ENCODE measurements around the gene VOPP1. TPM values are rescaled to one million over a fixed set of nuclear protein-coding genes. Genes with fewer than 3 reads are reported as not detected.
A peak's percentile ranks its signal among the peaks of the same experiment; 100 is the strongest.

VOPP1 gene
- total and polyA plus RNA-seq, 2 experiments from 2014 or later, result 27.5 to 86.5 TPM

DNA sequence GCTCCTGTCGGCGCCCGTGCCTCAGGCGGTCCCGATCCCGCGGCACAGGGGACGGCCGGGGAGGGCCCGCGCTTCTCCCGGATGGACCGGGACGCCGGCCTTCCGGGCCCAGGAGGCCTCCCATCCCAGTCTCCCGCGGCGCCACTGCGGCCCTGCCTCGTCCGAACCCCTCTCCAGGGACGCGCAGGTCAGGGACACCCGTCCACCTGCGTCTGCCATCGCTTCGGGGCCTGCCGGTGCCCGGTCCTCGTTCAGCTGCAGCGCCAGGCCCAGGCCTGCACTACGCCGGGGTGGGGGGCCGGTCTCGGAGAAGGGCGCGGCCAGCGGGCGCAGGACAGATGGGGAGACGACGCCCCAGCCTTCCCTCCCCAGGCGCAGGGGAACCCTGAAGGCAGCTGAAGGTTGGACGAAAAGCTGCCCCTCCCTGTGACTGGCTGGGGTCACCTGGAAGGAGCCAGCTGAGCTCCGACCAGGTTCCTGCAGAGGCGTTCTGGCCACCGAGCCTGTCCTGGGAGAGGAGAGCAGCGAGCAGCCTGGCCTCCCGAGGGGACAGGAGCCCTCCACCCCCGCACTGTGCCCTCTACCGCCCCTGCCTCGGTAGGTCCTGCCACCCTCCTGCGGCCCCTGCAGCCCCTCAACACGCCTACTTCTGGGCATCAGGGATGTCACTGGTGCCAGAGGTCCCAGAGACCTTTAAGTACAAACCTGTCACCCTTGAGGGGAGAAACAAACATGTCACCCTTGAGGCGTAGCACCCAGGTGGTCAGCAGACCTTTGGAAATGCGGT, 122.9 kb downstream of the VOPP1 start:
- no peak overlapping the region for H3K9ac ChIP-seq
- TF ChIP-seq EZH2 (IDR thresholded peaks at IDR 0.05; ENCODE audit: insufficient read depth, poor library complexity, severe bottlenecking), result no peak
- no peak for DNase-seq
- in situ Hi-C loops (cut with MboI), result no loop called here
- no peaks in the 10 kb centered on the region for H3K9me3 ChIP-seq (ENCODE audit: low read depth)
- no peaks in the 10 kb centered on the region for H3K9me2 ChIP-seq (ENCODE audit: insufficient read depth)
- no peaks in the 10 kb centered on the region for H4K20me1 ChIP-seq (ENCODE audit: insufficient read depth)
- H2AFZ ChIP-seq, result no peak overlapping the region
- 58 to 80% methylated on average over 30 to 45 of the region's 56 CpGs for WGBS, 2 experiments (ENCODE audit: low coverage in 1 of 2, low lambda C conversion rate in 2 of 2, missing lambda C conversion rate in 2 of 2)
- no peaks in the 10 kb centered on the region for H3K4me1 ChIP-seq (ENCODE audit: insufficient read depth)
- no peak overlapping the region for H3K27ac ChIP-seq
- no peaks in the 10 kb centered on the region for H3K79me2 ChIP-seq (ENCODE audit: insufficient read depth)
- no peaks in the 10 kb centered on the region for H3F3A ChIP-seq (ENCODE audit: insufficient read depth)
- no peaks in the 10 kb centered on the region for H3K36me3 ChIP-seq (ENCODE audit: low read depth)
- no peak overlapping the region for H3K4me3 ChIP-seq
- H3K27me3 ChIP-seq (replicated peaks; ENCODE audit: insufficient read depth), result no peaks in the 10 kb centered on the region
- H3K4me2 ChIP-seq (ENCODE audit: unreplicated experiment), result no peak overlapping the region

DNA sequence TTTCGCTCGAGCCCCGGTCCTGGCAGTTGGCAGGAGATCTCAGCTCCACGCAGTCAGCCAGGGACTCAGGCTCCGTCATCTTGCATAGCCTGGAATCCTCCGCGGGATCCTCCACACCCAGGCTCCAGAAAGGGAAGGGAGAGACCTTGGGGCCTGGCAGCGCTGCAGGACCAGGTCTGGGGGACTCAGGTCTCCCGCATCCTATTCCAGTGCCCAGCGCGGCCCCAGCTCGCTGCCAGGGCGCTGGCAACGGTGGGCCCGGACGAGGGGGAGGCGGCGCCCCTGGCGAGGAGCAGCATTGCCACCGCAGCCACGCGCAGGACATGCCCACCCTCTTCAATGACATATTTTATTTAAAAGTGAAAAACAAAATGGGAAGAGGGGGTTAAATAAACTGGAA, 123.8 kb downstream of the VOPP1 start:
- H2AFZ ChIP-seq, result no peak overlapping the region
- H3K4me1 ChIP-seq (ENCODE audit: insufficient read depth), result no peaks in the 10 kb centered on the region
- H3K9me2 ChIP-seq (ENCODE audit: insufficient read depth), result no peaks in the 10 kb centered on the region
- H4K20me1 ChIP-seq (ENCODE audit: insufficient read depth), result no peaks in the 10 kb centered on the region
- no peak overlapping the region for H3K4me2 ChIP-seq (ENCODE audit: unreplicated experiment)
- no peaks in the 10 kb centered on the region for H3K27me3 ChIP-seq (replicated peaks; ENCODE audit: insufficient read depth)
- no peak for DNase-seq
- no peak for TF ChIP-seq EZH2 (IDR thresholded peaks at IDR 0.05; ENCODE audit: insufficient read depth, poor library complexity, severe bottlenecking)
- TF ChIP-seq EZH2phosphoT487 (IDR thresholded peaks at IDR 0.05; ENCODE audit: insufficient read depth, low read depth), result no peak
- WGBS, 2 experiments (ENCODE audit: low coverage in 1 of 2, low lambda C conversion rate in 2 of 2, missing lambda C conversion rate in 2 of 2), result 69 to 76% methylated on average over 22 of the region's 22 CpGs
- no peaks in the 10 kb centered on the region for H3F3A ChIP-seq (ENCODE audit: insufficient read depth)
- in situ Hi-C loops (cut with MboI), result no loop called here
- H3K4me3 ChIP-seq, result no peak overlapping the region
- H3K9ac ChIP-seq, result no peak overlapping the region
- H3K27ac ChIP-seq, result no peak overlapping the region
- no peaks in the 10 kb centered on the region for H3K79me2 ChIP-seq (ENCODE audit: insufficient read depth)
- no peaks in the 10 kb centered on the region for H3K9me3 ChIP-seq (ENCODE audit: low read depth)
- H3K36me3 ChIP-seq (ENCODE audit: low read depth), result no peaks in the 10 kb centered on the region

DNA sequence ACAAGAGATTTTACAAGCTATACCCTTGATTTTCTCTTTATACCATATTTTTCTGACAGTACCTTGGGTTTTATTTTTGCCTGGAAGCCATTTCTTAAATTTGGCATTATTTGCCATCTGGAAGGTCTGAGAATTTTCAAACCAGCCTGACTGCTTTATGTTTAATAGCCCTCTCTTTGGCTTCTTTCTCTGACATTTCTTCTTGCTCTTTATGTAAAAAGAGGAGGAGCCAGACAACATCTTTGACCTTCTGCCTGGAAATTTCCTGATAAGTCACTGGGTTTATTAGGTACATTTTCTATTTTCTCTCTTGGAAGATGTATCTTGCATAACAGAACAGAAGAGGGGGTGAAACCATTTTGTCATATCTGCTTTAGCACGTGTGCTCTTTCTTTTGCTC, 127.5 kb downstream of the VOPP1 start:
- Histone ChIP-seq H3K79me2 (ENCODE audit: insufficient read depth) (no peaks in the 10 kb centered on the region), H3K27me3 (replicated peaks; ENCODE audit: insufficient read depth) (no peaks in the 10 kb centered on the region), H3K4me3 (no peak overlapping the region), H3K4me1 (ENCODE audit: insufficient read depth) (peaks cover 18% of the 10 kb centered on the region), H3K9me2 (ENCODE audit: insufficient read depth) (no peaks in the 10 kb centered on the region), H3K9me3 (ENCODE audit: low read depth) (no peaks in the 10 kb centered on the region), H2AFZ (no peak overlapping the region), H3K9ac (no peak overlapping the region), H3K4me2 (ENCODE audit: unreplicated experiment) (no peak overlapping the region), H4K20me1 (ENCODE audit: insufficient read depth) (no peaks in the 10 kb centered on the region), H3F3A (ENCODE audit: insufficient read depth) (peaks cover 7% of the 10 kb centered on the region; the same call in 1 of the 2 replicates), H3K27ac (no peak overlapping the region), H3K36me3 (ENCODE audit: low read depth) (no peaks in the 10 kb centered on the region)
- 100% methylated on average over 1 of the region's 1 CpG for WGBS, 2 experiments (ENCODE audit: low coverage in 1 of 2, low lambda C conversion rate in 2 of 2, missing lambda C conversion rate in 2 of 2)
- DNase-seq, result no peak
- in situ Hi-C loops (cut with MboI), result no loop called here
- no peak for TF ChIP-seq EZH2 (IDR thresholded peaks at IDR 0.05; ENCODE audit: insufficient read depth, poor library complexity, severe bottlenecking)
- TF ChIP-seq EZH2phosphoT487 (IDR thresholded peaks at IDR 0.05; ENCODE audit: insufficient read depth, low read depth), result no peak

DNA sequence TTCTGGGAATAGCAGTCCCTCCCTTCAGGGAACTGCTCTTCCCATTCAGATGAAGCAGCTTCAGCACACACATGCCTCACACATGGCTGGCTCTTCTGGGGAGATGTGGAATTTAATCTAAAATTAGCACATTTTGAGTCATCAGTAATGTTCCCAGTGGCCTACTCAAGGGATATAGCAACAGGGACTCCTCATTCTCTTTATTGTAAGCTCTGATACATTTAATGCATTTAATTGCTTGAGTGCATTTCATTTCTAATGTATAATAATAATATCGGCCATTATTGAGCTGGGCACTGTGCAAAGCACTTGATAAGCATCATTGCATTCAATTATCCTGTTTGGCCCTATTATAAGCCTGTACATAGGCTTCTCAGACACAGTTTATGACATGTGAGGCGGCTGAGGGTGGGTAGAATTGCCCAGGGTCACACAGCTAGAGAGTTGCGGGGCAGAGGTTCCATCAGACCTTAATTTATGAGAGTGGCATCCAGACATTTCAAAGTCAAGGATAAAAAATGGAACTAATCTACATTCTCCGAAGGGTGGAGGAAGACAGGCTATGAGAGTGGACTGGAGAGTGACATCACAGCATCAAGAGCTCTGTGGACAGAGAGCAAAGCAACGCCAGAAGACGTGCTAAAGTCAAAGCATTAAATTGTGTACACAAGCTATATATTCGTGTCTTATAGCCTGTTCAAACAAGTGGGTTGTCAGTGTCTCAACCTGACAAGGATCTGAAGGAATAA, 130.4 kb downstream of the VOPP1 start:
- H3K36me3 ChIP-seq (ENCODE audit: low read depth), result no peaks in the 10 kb centered on the region
- peaks cover 24% of the 10 kb centered on the region for H3K4me1 ChIP-seq (ENCODE audit: insufficient read depth)
- peak overlapping the region; percentile 48 for H3K27ac ChIP-seq
- DNase-seq, result peak; percentile 90
- no peaks in the 10 kb centered on the region for H3K27me3 ChIP-seq (replicated peaks; ENCODE audit: insufficient read depth)
- no peak for TF ChIP-seq EZH2 (IDR thresholded peaks at IDR 0.05; ENCODE audit: insufficient read depth, poor library complexity, severe bottlenecking)
- TF ChIP-seq EZH2phosphoT487 (IDR thresholded peaks at IDR 0.05; ENCODE audit: insufficient read depth, low read depth), result no peak
- H3K79me2 ChIP-seq (ENCODE audit: insufficient read depth), result no peaks in the 10 kb centered on the region
- 63 to 67% methylated on average over 7 of the region's 7 CpGs for WGBS, 2 experiments (ENCODE audit: low coverage in 1 of 2, low lambda C conversion rate in 2 of 2, missing lambda C conversion rate in 2 of 2)
- in situ Hi-C loops (cut with MboI), result no loop called here
- no peaks in the 10 kb centered on the region for H3K9me2 ChIP-seq (ENCODE audit: insufficient read depth)
- no peak overlapping the region for H3K4me3 ChIP-seq
- no peak overlapping the region for H2AFZ ChIP-seq
- no peak overlapping the region for H3K9ac ChIP-seq
- peaks cover 7% of the 10 kb centered on the region; the same call in 1 of the 2 replicates for H3F3A ChIP-seq (ENCODE audit: insufficient read depth)
- H4K20me1 ChIP-seq (ENCODE audit: insufficient read depth), result no peaks in the 10 kb centered on the region
- H3K9me3 ChIP-seq (ENCODE audit: low read depth), result no peaks in the 10 kb centered on the region
- H3K4me2 ChIP-seq (ENCODE audit: unreplicated experiment), result peak overlapping the region; percentile 41

Data from GM23248 (cell line).